Memory B cell (primary cell): ENCODE results near the gene AKR7A2.

Experiments used
- ATAC-seq: fragments of 150-1000 bp; cut with Tn5 transposase; 2 replicates; pipeline ENCODE4 v1.10.0; 2021; ENCODE audit warnings: low read depth, mild to moderate bottlenecking, moderate library complexity
- DNase-seq, 2 donors: peaks; one replicate each; pipeline ENCODE4 v3.0.0; 2022; ENCODE audit warnings: low spot score in 2 of 2
- H3K27ac Mint-ChIP-seq: one replicate; pipeline ENCODE4 v1.8.0; 2022; ENCODE audit warnings: mild to moderate bottlenecking, moderate library complexity, mixed read lengths
- H3K27me3 Mint-ChIP-seq: one replicate; pipeline ENCODE4 v1.8.0; 2022; ENCODE audit warnings: mixed read lengths
- H3K36me3 Mint-ChIP-seq: one replicate; pipeline ENCODE4 v1.8.0; 2022; ENCODE audit warnings: mild to moderate bottlenecking, mixed read lengths
- H3K4me1 Mint-ChIP-seq: one replicate; pipeline ENCODE4 v1.8.0; 2022; ENCODE audit warnings: mixed read lengths
- H3K4me3 Mint-ChIP-seq: one replicate; pipeline ENCODE4 v1.8.0; 2022; ENCODE audit warnings: mild to moderate bottlenecking, moderate library complexity, mixed read lengths
- H3K9me3 Mint-ChIP-seq: one replicate; pipeline ENCODE4 v1.8.0; 2022; ENCODE audit warnings: mixed read lengths

Gene AKR7A2

DNA sequence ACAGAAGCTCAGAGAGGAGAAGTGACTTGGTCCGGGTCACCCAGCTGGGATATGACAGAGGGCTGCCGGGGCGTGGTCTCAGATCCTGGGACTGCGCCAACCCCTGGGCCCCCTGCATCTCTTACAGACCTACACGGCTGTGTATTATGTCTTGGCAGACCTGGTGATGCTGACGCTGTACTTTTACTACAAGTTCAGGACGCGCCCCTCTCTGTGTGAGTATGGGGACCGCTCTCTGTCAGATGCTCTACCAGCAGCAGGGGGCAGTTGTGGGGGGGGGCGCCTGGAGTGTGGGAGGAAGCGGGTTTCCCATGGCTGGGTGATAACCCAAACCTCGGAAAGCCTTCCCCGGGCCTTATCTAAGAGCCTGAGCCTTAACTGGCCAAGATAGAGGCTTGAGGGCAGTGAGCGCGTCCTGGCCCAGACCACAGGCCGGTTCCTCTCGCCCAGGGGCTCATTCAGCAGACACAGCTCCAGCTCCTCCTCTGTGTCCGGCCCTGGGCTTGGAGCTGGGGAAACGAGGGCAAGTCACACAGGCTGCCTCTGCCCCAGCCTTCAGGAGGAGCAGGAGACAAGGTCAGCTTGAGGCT lies 13.5 kb upstream of the AKR7A2 start:
- Mint-ChIP-seq H3K4me1 (peaks cover 3% of the 10 kb centered on the region), H3K9me3 (no peaks in the 10 kb centered on the region), H3K27me3 (no peaks in the 10 kb centered on the region), H3K4me3 (no peak overlapping the region), H3K36me3 (peaks cover 8% of the 10 kb centered on the region), H3K27ac (no peak overlapping the region)
- no peak for DNase-seq
- no peak for ATAC-seq

DNA sequence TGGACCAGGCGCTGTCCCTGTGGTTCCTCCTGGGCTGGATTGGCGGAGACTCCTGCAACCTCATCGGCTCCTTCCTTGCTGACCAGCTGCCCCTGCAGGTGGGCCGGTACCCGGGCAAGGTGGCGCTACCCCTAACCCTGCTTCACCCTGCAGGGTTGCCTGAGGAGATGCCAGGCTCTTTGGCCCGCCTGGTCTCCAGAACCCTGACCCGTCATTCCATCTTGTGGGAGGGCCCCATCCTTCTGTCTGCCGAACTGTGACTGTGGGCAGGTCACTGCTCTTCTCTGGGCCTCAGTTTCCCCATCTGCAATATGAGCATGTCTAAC lies 12.7 kb upstream of the AKR7A2 start:
- no peak overlapping the region for H3K27ac Mint-ChIP-seq
- no peak overlapping the region for H3K4me3 Mint-ChIP-seq
- H3K27me3 Mint-ChIP-seq = no peaks in the 10 kb centered on the region
- H3K36me3 Mint-ChIP-seq = peaks cover 7% of the 10 kb centered on the region
- ATAC-seq (no peak), DNase-seq (no peak)
- peaks cover 3% of the 10 kb centered on the region for H3K4me1 Mint-ChIP-seq
- no peaks in the 10 kb centered on the region for H3K9me3 Mint-ChIP-seq

DNA sequence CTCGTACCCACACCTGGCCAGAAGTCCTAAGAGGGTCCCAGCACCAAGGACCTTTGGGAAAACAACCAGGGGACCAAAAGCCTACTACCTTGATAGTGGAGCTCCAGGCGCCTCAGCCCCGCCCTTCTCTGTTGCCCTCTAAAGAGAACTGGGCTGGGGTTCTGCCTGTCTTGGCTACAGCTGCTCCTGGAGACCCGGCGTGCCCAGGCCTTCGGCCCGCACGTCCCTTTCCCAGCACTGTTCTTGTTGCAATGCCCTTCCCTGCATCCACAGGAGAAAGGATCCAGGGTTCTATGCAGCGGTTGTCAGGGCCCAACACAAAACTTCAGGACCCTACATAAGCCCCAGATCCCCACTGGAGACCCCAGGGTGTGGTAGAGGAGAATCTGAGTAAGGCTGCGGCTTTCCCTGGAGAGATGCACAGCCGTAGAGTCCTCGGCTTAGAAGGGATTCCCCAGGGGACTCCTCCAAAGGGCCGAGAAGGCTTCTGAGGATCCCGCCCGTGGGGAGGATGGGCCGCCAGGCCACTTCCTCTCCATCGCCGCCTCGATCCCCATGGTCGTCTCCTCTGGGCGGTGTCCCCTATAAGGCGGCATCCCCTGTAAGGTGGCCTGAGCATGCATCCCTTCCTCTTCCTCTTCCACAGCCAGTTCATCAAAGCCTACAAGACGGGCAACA lies 12.2 kb upstream of the AKR7A2 start:
- Mint-ChIP-seq H3K27me3 (no peaks in the 10 kb centered on the region), H3K36me3 (peaks cover 6% of the 10 kb centered on the region), H3K27ac (no peak overlapping the region), H3K4me3 (no peak overlapping the region), H3K9me3 (no peaks in the 10 kb centered on the region), H3K4me1 (peaks cover 4% of the 10 kb centered on the region)
- ATAC-seq = no peak
- no peak for DNase-seq

GRCh38 chr1:19322481-19322880 lies 10.5 kb upstream of the AKR7A2 start:
- no peaks in the 10 kb centered on the region for H3K9me3 Mint-ChIP-seq
- ATAC-seq (no peak), DNase-seq (no peak)
- no peak overlapping the region for H3K4me3 Mint-ChIP-seq
- H3K4me1 Mint-ChIP-seq = peaks cover 10% of the 10 kb centered on the region
- H3K27ac Mint-ChIP-seq = peak overlapping the region; percentile 57
- H3K27me3 Mint-ChIP-seq = no peaks in the 10 kb centered on the region
- H3K36me3 Mint-ChIP-seq = peaks cover 9% of the 10 kb centered on the region

GRCh38 chr1:19321071-19321470 lies 9.1 kb upstream of the AKR7A2 start:
- Mint-ChIP-seq H3K27me3 (no peaks in the 10 kb centered on the region), H3K4me3 (no peak overlapping the region), H3K27ac (no peak overlapping the region), H3K4me1 (peaks cover 10% of the 10 kb centered on the region), H3K36me3 (peaks cover 8% of the 10 kb centered on the region), H3K9me3 (no peaks in the 10 kb centered on the region)
- no peak for DNase-seq
- no peak for ATAC-seq

- Mint-ChIP-seq H3K27ac (no peak overlapping the region), H3K4me1 (peaks cover 26% of the 10 kb centered on the region), H3K9me3 (no peaks in the 10 kb centered on the region), H3K27me3 (no peaks in the 10 kb centered on the region), H3K4me3 (no peak overlapping the region), H3K36me3 (peaks cover 8% of the 10 kb centered on the region)
- ATAC-seq (no peak), DNase-seq (no peak)
These were observed 7.3 kb upstream of the AKR7A2 start for GRCh38 chr1:19319196-19319595.

- DNase-seq (no peak), ATAC-seq (no peak)
- Mint-ChIP-seq H3K9me3 (no peaks in the 10 kb centered on the region), H3K27ac (no peak overlapping the region), H3K4me1 (peaks cover 37% of the 10 kb centered on the region), H3K36me3 (peaks cover 6% of the 10 kb centered on the region), H3K4me3 (no peak overlapping the region), H3K27me3 (no peaks in the 10 kb centered on the region)
These were observed 5.4 kb upstream of the AKR7A2 start for GRCh38 chr1:19317126-19317910.

DNA sequence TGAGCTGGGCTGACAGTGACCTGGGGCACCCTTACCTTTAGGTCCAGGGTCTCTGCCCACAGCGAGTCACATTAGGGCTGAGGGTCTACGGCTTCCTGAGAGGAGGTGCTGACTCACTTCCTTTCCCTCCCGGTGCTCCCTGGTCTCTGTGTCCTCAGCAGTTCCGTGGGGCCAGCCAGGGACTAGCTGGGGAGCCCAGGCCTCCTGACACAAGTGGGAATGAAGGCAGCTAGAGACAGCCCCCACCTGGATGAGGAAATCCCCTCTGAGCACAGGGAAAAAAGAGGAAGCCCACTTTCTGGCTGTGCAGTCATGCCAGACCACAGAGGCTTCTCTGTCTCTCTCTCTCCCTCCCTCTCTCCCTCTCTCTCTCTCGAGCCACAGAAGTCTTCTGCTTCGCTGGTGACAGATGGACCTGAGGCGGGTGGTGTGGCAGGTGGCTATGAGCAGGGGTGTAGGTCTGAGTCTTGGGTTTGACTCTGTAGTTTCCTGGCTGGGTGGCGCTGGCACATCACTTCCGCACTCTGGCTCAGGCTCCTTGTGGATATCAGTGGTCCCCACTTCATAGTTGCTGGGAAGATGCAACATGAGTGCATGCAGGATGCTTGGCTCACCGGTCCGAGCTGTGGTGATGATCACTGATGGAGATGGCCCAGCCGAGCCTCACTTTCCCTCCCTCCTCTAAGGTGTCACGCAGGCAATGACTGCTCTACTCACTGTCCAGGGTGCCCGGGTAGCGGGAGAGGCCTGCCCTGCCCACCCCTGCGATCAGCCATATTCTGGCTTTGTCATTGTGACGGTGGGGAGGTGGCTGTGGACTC lies 3.6 kb upstream of the AKR7A2 start:
- H3K4me3 Mint-ChIP-seq = peak overlapping the region; percentile 50
- no peaks in the 10 kb centered on the region for H3K27me3 Mint-ChIP-seq
- ATAC-seq = peak; percentile 71
- peaks cover 5% of the 10 kb centered on the region for H3K36me3 Mint-ChIP-seq
- peak overlapping the region; percentile 55 for H3K27ac Mint-ChIP-seq
- H3K4me1 Mint-ChIP-seq = peaks cover 44% of the 10 kb centered on the region
- DNase-seq = peak; percentile 54 to 66
- H3K9me3 Mint-ChIP-seq = no peaks in the 10 kb centered on the region

GRCh38 chr1:19313961-19314882 lies 2.3 kb upstream of the AKR7A2 start:
- ATAC-seq = no peak
- DNase-seq = no peak
- peaks cover 5% of the 10 kb centered on the region for H3K36me3 Mint-ChIP-seq
- no peaks in the 10 kb centered on the region for H3K27me3 Mint-ChIP-seq
- peak overlapping the region; percentile 55 for H3K27ac Mint-ChIP-seq
- H3K4me1 Mint-ChIP-seq = peaks cover 43% of the 10 kb centered on the region
- no peaks in the 10 kb centered on the region for H3K9me3 Mint-ChIP-seq
- H3K4me3 Mint-ChIP-seq = peak overlapping the region; percentile 31

- Mint-ChIP-seq H3K36me3 (peaks cover 3% of the 10 kb centered on the region), H3K27ac (peak overlapping the region; percentile 55), H3K4me1 (peaks cover 39% of the 10 kb centered on the region)
These were observed 1.7 kb upstream of the AKR7A2 start for GRCh38 chr1:19313636-19313959.

DNA sequence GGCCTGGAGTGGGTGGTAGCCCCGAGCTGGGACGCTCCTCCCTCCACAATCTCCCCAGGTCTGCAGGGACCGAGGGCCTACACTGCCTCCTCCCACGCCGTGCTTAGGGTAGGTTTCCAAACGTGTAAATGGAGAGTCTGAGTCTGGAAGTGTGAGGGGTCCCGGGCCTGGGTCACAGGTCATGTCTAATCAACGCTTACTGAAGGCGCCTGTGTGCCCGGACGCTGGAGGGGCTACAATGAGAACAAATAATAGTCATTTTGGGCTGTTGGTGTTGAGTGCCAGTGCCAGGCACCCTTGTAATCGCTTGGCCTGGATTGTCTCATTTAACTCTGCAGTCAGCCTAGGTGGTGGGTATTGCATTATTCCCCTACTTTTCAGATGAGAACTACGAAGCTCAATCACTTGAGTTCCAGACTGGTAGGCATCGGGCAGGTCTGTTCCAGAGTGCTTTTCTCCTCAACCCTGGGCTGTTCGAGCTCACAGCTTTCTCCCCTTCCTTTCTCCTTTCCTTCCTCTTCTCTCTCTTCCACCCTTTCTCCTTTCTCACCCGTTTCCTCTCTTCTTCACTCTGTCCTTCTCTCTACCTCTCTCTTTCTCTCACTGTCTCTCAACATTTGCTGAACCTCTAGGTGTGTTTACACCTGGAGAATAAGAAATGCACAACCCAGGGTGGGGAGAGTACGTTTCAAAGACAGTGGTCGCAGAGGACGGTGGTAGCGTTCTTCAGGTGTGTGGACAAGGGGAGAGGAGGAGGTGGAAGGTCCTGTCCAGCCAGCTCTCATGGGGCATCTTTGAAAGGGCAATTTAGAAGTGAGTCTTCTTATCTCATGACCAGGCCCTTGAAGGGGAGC lies 1.1 kb upstream of the AKR7A2 start:
- no peaks in the 10 kb centered on the region for H3K36me3 Mint-ChIP-seq
- no peaks in the 10 kb centered on the region for H3K9me3 Mint-ChIP-seq
- peaks cover 37% of the 10 kb centered on the region for H3K4me1 Mint-ChIP-seq
- peak in 1 of 2 donors; percentile 22 for DNase-seq
- H3K27ac Mint-ChIP-seq = peak overlapping the region; percentile 55
- peak; percentile 9 for ATAC-seq
- H3K27me3 Mint-ChIP-seq = no peaks in the 10 kb centered on the region
- H3K4me3 Mint-ChIP-seq = peak overlapping the region; percentile 88

More at GRCh38 chr1:19313636-19313959, 1.7 kb upstream of the AKR7A2 start:
- DNase-seq (no peak), ATAC-seq (no peak)
- Mint-ChIP-seq H3K4me3 (peak overlapping the region; percentile 88), H3K27me3 (no peaks in the 10 kb centered on the region), H3K9me3 (no peaks in the 10 kb centered on the region)

DNA sequence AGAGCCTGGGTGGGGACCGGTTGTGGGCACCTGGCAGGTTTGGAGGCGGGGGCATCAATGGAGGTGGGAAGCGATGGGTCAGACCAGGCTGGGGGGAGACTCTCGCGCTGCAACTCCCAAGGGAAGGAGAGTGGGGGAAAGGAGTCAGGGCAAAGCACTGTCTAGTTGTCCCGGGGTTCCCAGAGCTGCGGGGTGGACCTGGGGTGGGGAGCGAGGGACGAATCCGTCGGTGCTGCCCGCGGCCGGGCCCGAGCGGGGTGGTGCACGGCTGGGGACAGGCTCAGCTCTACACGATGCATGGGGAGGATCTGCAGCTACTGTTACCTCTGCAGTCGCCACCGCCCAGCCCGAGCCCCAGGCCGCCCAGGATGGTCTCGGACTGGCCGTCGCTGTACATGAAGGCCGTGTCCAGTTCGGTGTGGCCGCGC lies 427 bp downstream of the AKR7A2 start:
- ATAC-seq (no peak), DNase-seq (no peak)
- no peaks in the 10 kb centered on the region for H3K27me3 Mint-ChIP-seq
- H3K4me1 Mint-ChIP-seq = peaks cover 37% of the 10 kb centered on the region
- H3K9me3 Mint-ChIP-seq = no peaks in the 10 kb centered on the region
- H3K27ac Mint-ChIP-seq = peak overlapping the region; percentile 42
- peaks cover 11% of the 10 kb centered on the region for H3K36me3 Mint-ChIP-seq
- H3K4me3 Mint-ChIP-seq = peak overlapping the region; percentile 88
